ENCODE results near the gene ERC1.

The ERC1 gene

DNA sequence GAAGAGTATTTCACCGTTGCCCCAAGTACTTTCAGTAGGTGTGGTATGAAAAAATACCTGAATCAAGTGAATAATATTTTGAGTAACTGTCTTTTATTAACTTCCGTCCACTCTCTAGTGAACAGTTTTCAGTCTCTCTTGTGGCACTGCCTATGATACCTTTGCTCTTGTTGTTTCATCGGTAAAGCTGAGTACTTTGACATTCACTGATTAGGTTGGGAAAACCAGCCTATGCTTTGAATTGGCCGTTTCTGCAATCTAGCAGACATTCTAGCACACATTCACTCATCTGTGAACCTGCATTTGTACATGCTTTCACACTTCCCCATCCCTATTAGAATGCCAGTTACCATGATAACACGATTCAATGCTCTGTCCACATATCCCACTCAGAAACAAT lies 386.1 kb downstream of the ERC1 start:
- DNase-seq (ENCODE audit: extremely low read depth in 1 of 2, low read depth in 1 of 2) = no peak

DNA sequence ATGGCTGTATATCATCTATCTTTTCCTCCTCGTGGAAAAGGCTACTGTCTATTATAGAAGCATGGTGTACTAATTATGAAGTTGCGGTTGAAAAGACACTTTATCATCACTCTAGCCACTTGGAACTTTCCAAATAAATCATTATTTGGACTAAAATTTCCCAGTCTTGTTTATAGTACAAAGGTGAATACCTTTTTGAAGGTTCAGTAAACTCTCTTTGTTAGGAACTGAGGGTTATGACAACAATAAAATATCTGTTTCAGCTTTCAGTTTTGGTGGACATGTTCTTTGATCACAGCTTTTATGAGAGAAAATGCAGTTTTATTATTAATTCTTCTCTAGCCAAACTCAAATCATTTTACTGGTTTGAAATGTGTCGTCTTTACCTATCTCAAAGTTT lies 386.7 kb downstream of the ERC1 start:
- no peak for DNase-seq (ENCODE audit: extremely low read depth in 1 of 2, low read depth in 1 of 2)

DNA sequence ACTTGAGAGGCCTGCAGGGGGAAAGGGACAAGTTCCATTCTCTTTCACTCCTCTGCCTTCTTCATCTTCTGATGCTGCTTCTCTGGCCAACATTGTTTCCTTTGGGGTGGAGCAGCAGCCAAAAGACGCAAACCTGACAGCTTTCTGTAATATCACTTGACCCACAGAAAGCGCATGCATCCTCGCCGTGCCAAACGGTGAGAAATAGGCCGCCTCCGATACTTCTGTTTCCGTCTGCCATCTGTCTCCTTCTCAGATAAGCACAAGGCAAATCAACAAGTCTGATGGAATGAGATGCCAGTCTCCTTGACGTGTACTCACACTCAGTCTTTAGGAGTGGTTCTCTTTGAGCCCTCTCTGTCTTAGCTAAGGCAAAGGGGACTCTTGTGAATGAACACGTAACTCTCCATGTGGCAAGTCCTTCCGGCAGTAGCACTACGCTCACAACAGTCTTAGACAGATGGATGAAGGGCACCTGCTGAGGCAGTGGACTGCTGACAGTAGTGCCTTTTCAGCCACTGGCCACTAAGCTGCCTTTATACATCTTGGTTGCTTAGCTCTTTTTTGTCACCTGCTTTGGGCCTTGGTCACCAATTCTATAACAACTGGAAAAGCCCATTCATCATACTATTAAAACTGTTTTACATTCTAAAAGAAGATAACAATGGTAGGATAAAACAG lies 389.3 kb downstream of the ERC1 start:
- no peak for DNase-seq (ENCODE audit: extremely low read depth in 1 of 2, low read depth in 1 of 2)

GRCh38 chr12:1382151-1382550 lies 391.1 kb downstream of the ERC1 start:
- no peak for DNase-seq (ENCODE audit: extremely low read depth in 1 of 2, low read depth in 1 of 2)

DNA sequence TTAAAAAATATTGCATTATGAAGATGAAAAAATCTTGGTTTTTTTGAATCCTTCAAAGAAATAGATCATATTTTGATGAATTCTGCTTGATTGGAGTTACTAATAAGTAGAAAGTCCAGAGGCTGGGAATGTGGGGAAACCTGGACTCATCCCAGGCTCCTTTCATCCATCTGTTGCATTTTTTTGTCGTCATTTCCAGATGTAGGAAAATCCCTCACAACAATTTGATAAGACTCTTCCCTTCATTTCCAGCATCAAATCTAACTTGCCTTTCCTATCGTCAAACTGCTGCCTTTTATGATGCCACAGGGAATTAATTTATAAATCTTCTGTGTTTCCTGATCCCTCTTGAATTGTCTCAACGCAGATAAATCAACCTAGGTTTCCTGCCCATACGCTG lies 391.8 kb downstream of the ERC1 start:
- no peak for DNase-seq (ENCODE audit: extremely low read depth in 1 of 2, low read depth in 1 of 2)

DNA sequence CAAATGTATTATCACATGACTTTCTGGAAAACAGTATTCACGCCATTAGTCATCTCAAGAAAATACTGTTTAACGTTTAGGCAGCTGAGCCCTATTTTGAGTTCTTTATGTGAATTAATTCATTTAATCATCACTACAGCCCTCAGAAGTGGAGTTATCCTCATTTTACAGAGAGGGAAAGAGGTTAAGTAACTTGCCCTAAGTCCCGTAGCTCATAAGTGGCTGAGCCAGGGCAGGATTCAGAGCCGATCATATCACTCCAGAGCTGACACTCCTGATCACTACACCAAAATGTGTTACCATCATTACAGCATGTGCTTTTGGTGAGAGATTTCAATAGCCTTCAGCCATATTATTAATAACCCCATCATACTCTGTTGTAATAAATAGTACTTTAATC lies 392.7 kb downstream of the ERC1 start:
- DNase-seq (ENCODE audit: extremely low read depth in 1 of 2, low read depth in 1 of 2) = no peak

DNA sequence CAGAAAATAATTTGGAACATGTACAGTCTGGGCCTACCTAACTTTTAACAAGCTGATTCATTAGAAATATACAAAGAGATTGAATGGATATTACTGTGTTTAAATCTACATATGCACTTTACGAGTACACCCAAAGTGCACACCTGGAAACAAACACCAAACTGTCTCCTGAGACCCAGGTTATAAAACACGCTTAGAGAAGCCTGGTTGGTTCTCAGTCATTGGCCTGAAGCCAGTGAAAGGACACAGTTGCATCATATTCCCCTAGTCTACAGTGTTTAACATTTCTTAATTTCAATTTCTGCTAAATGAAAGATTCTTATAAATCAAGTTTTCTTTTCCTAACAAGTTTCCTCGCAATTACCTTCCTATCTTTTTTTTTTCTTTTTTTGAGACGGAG lies 393.9 kb downstream of the ERC1 start:
- DNase-seq (ENCODE audit: extremely low read depth in 1 of 2, low read depth in 1 of 2) = no peak

DNA sequence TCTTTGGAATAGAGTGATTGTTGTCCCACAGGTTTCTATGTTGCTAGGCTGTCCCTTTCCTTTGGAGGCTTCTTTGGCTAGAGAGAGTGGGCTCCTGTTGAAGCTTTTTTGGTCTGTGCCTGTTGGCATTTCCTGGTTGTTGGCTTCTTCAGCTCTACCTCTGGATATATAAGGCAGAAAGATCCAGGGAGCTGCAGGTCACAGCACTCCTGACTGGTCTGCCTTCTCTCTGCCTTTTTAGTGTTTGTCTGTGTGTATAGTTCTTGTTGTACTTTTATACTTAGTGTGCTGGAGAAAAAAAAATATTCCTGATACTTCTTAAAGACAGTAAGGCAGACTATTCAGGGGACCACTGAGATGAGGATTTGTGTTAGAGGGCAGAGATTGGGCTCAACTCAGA lies 400.7 kb downstream of the ERC1 start:
- no peak for DNase-seq (ENCODE audit: extremely low read depth in 1 of 2, low read depth in 1 of 2)

GRCh38 chr12:1395421-1395955 lies 404.5 kb downstream of the ERC1 start:
- DNase-seq (ENCODE audit: extremely low read depth in 1 of 2, low read depth in 1 of 2) = no peak

- DNase-seq (ENCODE audit: extremely low read depth in 1 of 2, low read depth in 1 of 2) = no peak
Observed at GRCh38 chr12:1398673-1399072, 407.6 kb downstream of the ERC1 start.

DNA sequence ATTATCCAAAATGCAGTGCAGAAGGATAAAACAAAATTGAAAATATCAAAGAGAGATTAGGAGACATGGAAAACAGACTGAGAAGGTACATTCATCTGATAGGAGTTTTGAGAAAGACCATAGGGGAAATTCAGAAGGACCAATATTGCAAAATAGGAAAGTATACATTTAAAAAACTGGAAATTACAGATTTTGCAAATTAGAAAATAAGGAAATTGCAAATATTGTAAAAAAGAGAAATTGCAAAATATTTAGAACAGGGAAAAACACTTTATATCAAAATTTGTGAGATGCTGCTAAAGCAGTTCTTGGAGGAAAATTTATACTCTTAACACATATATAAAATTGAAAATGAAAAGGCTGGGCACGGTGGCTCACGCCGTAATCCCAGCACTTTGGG lies 410.9 kb downstream of the ERC1 start:
- DNase-seq (ENCODE audit: extremely low read depth in 1 of 2, low read depth in 1 of 2) = no peak

DNA sequence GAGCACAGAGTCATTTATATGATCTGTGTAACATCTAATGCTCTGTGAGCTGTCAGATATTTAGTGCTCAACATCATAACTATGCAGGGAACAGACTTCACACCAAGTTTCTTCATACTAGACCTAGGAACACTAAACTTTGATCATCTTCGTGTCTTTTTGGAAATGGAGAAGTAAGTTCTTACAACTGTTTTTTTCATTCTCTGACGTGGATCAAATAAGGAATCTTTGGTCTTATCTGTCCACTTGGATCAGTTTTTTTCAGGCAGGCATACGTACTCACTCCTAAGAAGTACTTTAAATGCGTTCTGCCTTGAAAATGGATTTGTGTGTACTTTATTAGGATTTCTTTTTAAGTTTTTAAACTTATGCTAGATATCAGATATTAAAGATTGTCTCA lies 412.4 kb downstream of the ERC1 start:
- DNase-seq (ENCODE audit: extremely low read depth in 1 of 2, low read depth in 1 of 2) = no peak

GRCh38 chr12:1405619-1406018 lies 414.6 kb downstream of the ERC1 start:
- no peak for DNase-seq (ENCODE audit: extremely low read depth in 1 of 2, low read depth in 1 of 2)

DNA sequence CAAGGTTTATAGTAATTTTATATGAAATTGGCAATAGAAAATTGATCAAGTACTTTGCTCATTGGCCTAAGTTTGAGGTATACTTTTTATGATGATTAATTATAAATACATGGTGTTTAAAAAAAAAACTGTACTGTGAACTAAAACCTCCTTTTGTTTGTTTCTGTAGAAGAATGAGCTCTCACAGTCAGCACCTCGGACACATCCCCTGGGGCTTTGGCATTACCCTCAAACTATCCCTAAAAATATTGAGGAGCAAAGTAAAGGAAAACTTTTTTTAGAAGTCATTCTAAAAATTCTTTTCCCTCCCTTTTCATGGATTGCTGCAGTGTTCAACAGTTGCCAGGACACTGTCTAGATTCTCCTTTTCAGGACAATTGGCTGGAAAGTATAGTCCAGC lies 419.8 kb downstream of the ERC1 start:
- no peak for DNase-seq (ENCODE audit: extremely low read depth in 1 of 2, low read depth in 1 of 2)

- no peak for DNase-seq (ENCODE audit: extremely low read depth in 1 of 2, low read depth in 1 of 2)
Observed at GRCh38 chr12:1413930-1414329, 422.9 kb downstream of the ERC1 start.

DNA sequence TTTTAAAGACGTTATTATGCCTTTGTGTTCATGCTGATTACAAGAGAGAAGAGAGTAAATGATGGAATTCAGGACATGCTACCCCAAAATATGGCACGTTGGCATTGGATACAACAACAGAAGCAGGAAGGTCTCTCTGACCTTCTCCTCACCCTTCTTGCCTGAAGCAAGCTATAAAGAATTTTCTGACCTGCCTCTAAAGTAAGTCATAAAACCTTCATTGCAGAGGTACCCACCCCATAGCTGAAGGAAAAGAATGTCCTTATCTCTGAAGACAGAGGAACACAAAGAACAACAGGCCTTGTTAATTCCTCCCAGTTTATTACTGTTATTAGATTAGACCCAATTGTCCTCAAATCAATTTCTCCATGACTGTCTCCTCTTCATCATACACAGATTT lies 427.1 kb downstream of the ERC1 start:
- no peak for DNase-seq (ENCODE audit: extremely low read depth in 1 of 2, low read depth in 1 of 2)

- DNase-seq (ENCODE audit: extremely low read depth in 1 of 2, low read depth in 1 of 2) = no peak
Observed at GRCh38 chr12:1419849-1420371, 428.9 kb downstream of the ERC1 start.

GRCh38 chr12:1421091-1421846 lies 430.2 kb downstream of the ERC1 start:
- DNase-seq (ENCODE audit: extremely low read depth in 1 of 2, low read depth in 1 of 2) = no peak

DNA sequence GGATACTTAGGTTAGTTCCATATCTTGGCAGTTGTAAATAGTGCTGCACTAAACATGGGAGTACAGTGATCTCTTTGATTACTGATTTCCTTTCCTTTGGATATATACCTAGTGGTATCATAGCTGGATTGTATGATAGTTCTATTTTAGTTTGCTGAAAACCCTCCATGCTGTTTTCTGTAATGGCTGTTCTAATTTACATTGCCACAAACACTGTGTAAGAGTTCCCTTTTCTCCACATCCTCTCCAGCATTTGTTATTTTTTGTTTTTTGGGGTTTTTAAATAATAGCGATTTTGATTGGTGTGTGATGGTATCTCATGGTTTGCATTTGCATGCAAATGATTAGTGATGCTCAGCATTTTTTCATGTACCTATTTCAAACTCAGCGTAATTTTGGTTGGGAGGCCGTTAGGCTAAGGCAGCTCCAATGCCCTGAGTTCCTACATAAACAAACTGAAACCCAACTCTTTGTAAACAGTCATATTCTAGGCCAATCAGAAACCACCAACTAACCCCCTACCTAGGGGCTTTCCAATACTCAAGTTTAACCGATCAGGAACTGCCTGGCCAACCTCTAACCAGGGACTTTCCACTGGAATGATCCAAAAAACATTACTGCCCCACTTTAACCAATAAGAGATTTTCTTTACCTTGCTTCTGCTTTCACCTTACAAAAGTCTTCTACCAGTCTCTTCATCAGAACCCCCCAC lies 431.7 kb downstream of the ERC1 start:
- DNase-seq (ENCODE audit: extremely low read depth in 1 of 2, low read depth in 1 of 2) = no peak

- no peak for DNase-seq (ENCODE audit: extremely low read depth in 1 of 2, low read depth in 1 of 2)
Observed at GRCh38 chr12:1424674-1425395, 433.8 kb downstream of the ERC1 start.

DNA sequence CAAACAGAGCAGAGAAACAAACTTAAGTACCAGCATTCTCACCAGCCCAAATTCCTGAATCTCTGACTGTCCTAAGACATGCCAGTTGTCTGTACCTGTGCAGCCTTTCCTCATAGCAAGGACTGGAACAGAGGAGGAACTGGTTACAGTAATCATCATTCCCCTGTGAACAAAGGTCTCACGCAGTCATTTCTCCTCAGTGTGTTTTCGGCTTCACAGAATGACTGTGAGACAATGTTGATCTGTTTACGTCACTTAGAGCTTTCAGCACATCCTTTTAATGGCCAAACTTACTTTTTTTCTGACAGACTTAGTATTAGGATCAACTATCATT lies 434.3 kb downstream of the ERC1 start:
- DNase-seq (ENCODE audit: extremely low read depth in 1 of 2, low read depth in 1 of 2) = no peak

All from activated CD8-positive, alpha-beta memory T cell treated with anti-CD3 and anti-CD28 coated beads for 1 hour (primary cell).